HepG2 (cell line): ENCODE measurements around the gene AUH. TPM values are rescaled to one million over a fixed set of nuclear protein-coding genes. Genes with fewer than 3 reads are reported as not detected.

Experiments used
- ATF3 ChIP-seq: sonication (generic); formaldehyde crosslinking; IDR thresholded peaks from 2 replicates; pipeline ENCODE4 v1.4.0; 2020; ENCODE audit warnings: missing genetic modification reagents
- CAMTA2 ChIP-seq: sonication (generic); formaldehyde crosslinking; IDR thresholded peaks from 2 replicates; pipeline ENCODE4 v1.4.0; 2020; ENCODE audit warnings: mild to moderate bottlenecking, missing genetic modification reagents, borderline replicate concordance
- FOSL2 ChIP-seq: sonication (generic); formaldehyde crosslinking; IDR thresholded peaks from 2 replicates; pipeline ENCODE4 v1.4.0; 2020; ENCODE audit warnings: missing genetic modification reagents
- FUBP1 ChIP-seq: sonication (generic); formaldehyde crosslinking; IDR thresholded peaks from 2 replicates; pipeline ENCODE4 v1.5.1; 2020; ENCODE audit warnings: missing genetic modification reagents, mild to moderate bottlenecking, borderline replicate concordance
- HMGXB3 ChIP-seq: sonication (generic); formaldehyde crosslinking; IDR thresholded peaks from 2 replicates; pipeline ENCODE4 v1.4.0; 2020; ENCODE audit warnings: missing genetic modification reagents, borderline replicate concordance
- HNF4G ChIP-seq, 2 experiments: sonication (generic) in 1 of 2; formaldehyde crosslinking in 1 of 2; IDR thresholded peaks; 2 replicates each; pipeline versions ENCODE4 v1.4.0 to v1.6.1; 2011 to 2020; ENCODE audit warnings: borderline replicate concordance in 2 of 2, low read depth in 2 of 2, mild to moderate bottlenecking in 2 of 2, low read length in 1 of 2, missing genetic modification reagents in 1 of 2, moderate library complexity in 1 of 2
- IRF9 ChIP-seq: sonication (generic); formaldehyde crosslinking; IDR thresholded peaks from 2 replicates; pipeline ENCODE4 v1.8.0; 2022; ENCODE audit warnings: missing genetic modification reagents, mild to moderate bottlenecking, borderline replicate concordance
- KAT8 ChIP-seq: IDR thresholded peaks from 2 replicates; pipeline ENCODE4 v1.6.1; 2016; ENCODE audit warnings: missing genetic modification reagents, missing compliant biosample characterization
- MZF1 ChIP-seq: sonication (generic); formaldehyde crosslinking; IDR thresholded peaks from 2 replicates; pipeline ENCODE4 v1.8.1; 2023; ENCODE audit warnings: mild to moderate bottlenecking, missing genetic modification reagents, borderline replicate concordance
- POGK ChIP-seq: sonication (generic); formaldehyde crosslinking; conservative IDR thresholded peaks from 2 replicates; pipeline ENCODE4 v1.8.0; 2022; ENCODE audit warnings: mild to moderate bottlenecking, moderate library complexity, missing genetic modification reagents
- SAFB2 ChIP-seq: sonication (generic); formaldehyde crosslinking; IDR thresholded peaks from 2 replicates; pipeline ENCODE4 v1.5.1; 2020; ENCODE audit warnings: missing genetic modification reagents, low read depth, mild to moderate bottlenecking, borderline replicate concordance
- STAG1 ChIP-seq: sonication (generic); formaldehyde crosslinking; IDR thresholded peaks from 2 replicates; pipeline ENCODE4 v1.4.0; 2020; ENCODE audit warnings: missing genetic modification reagents
- ZBTB33 ChIP-seq: sonication (generic); formaldehyde crosslinking; IDR thresholded peaks from 2 replicates; pipeline ENCODE4 v1.4.0; 2020; ENCODE audit warnings: missing genetic modification reagents
- ZSCAN9 ChIP-seq: IDR thresholded peaks from 2 replicates; pipeline ENCODE4 v1.6.1; 2016; ENCODE audit warnings: borderline replicate concordance
- polyA plus RNA-seq, 8 experiments: library from polyadenylated mRNA; depleted of rRNA in 3 of 8; stranded (reverse) in 7 of 8; unstranded in 1 of 8; fragments of >200 nt; fragmentation: Illumina TruSeq in 4 of 8; extraction: Trizol in 4 of 8; gene quantifications; 2 replicates each; pipeline versions ENCODE4 v1.2.1 to v1.2.3, GENCODE V29; 2011 to 2016; ENCODE audit warnings: low read depth in 4 of 8, missing spikeins in 1 of 8, mixed read lengths in 1 of 8; ENCODE audit not compliant: insufficient read depth in 1 of 8
- total RNA-seq, 5 experiments: library from RNA; depleted of rRNA; stranded (reverse); fragments of >200 nt; fragmentation: Illumina TruSeq; extraction: Trizol; gene quantifications; 2 replicates each; pipeline ENCODE4 v1.2.3, GENCODE V29; 2016; ENCODE audit warnings: low read depth in 1 of 5

Gene AUH
- total and polyA plus RNA-seq, 2 of the 13 experiments (the other 11 are each of a cell fraction or from before 2014, with no cell fraction given) = 25.8 to 31.9 TPM

- no peak for TF ChIP-seq HNF4G (IDR thresholded peaks at IDR 0.05; ENCODE audit: borderline replicate concordance, low read depth, low read length)
- no peak for TF ChIP-seq HNF4G (CRISPR knock-in tag; IDR thresholded peaks at IDR 0.05; ENCODE audit: borderline replicate concordance, low read depth)
- no peak for TF ChIP-seq HMGXB3
- no peak for TF ChIP-seq ZBTB33 (CRISPR knock-in tag)
- no peak for TF ChIP-seq IRF9 (CRISPR knock-in tag)
- TF ChIP-seq CAMTA2 (CRISPR knock-in tag) = no peak
- no peak for TF ChIP-seq SAFB2
- no peak for TF ChIP-seq ZSCAN9 (CRISPR knock-in tag)
- TF ChIP-seq KAT8 (CRISPR knock-in tag) = no peak
- no peak for TF ChIP-seq STAG1 (CRISPR knock-in tag)
- TF ChIP-seq POGK (CRISPR knock-in tag) = no peak
- no peak for TF ChIP-seq ATF3 (CRISPR knock-in tag)
- no peak for TF ChIP-seq MZF1
- TF ChIP-seq FUBP1 (CRISPR knock-in tag) = no peak
- peak; percentile 34; the same call in 1 of the 2 replicates for TF ChIP-seq FOSL2 (CRISPR knock-in tag)
Observed at GRCh38 chr9:91211919-91212318, 149.8 kb downstream of the AUH start (continued).
